ENCODE measurements around the gene ITPR2.

Gene ITPR2

GRCh38 chr12:26861690-26862089, 28.7 kb upstream of the ITPR2 start:
- no peaks in the 10 kb centered on the region; the same call in 1 of the 2 replicates for H3K4me1 ChIP-seq (ENCODE audit: low read length)
- no peaks in the 10 kb centered on the region for H4K20me1 ChIP-seq (ENCODE audit: insufficient read depth, low read length)
- H3K27me3 ChIP-seq (ENCODE audit: low read depth, low read length): no peaks in the 10 kb centered on the region; the same call in 1 of the 2 replicates
- no peak overlapping the region for H3K4me3 ChIP-seq (ENCODE audit: low read length)
- no peak overlapping the region for H3K4me2 ChIP-seq (ENCODE audit: low read length)
- H3K9me3 ChIP-seq (ENCODE audit: insufficient read depth, low read length): no peaks in the 10 kb centered on the region
- TF ChIP-seq EZH2phosphoT487 (IDR thresholded peaks at IDR 0.05; ENCODE audit: low read depth) (no peak), CTCF (IDR thresholded peaks at IDR 0.05; ENCODE audit: low read depth, low read length) (no peak)
- no peak overlapping the region for H3K9ac ChIP-seq (ENCODE audit: low read length)
- no peaks in the 10 kb centered on the region for H3K36me3 ChIP-seq (replicated peaks; ENCODE audit: low read depth, low read length)
- H3K79me2 ChIP-seq (ENCODE audit: low read length): no peaks in the 10 kb centered on the region
- no peak overlapping the region for H2AFZ ChIP-seq (ENCODE audit: low read depth, low read length)
- H3K27ac ChIP-seq (ENCODE audit: low read length): no peak overlapping the region

GRCh38 chr12:26857465-26858176, 24.6 kb upstream of the ITPR2 start:
- H3K36me3 ChIP-seq (replicated peaks; ENCODE audit: low read depth, low read length): no peaks in the 10 kb centered on the region

GRCh38 chr12:26855337-26855736, 22.3 kb upstream of the ITPR2 start:
- Histone ChIP-seq H3K4me2 (ENCODE audit: low read length) (no peak overlapping the region; the same call in 1 of the 2 replicates), H3K36me3 (replicated peaks; ENCODE audit: low read depth, low read length) (no peaks in the 10 kb centered on the region), H3K9ac (ENCODE audit: low read length) (no peak overlapping the region), H3K79me2 (ENCODE audit: low read length) (no peaks in the 10 kb centered on the region), H3K27ac (ENCODE audit: low read length) (no peak overlapping the region), H3K9me3 (ENCODE audit: insufficient read depth, low read length) (no peaks in the 10 kb centered on the region), H3K27me3 (ENCODE audit: low read depth, low read length) (no peaks in the 10 kb centered on the region; the same call in 1 of the 2 replicates), H3K4me3 (ENCODE audit: low read length) (no peak overlapping the region), H4K20me1 (ENCODE audit: insufficient read depth, low read length) (no peaks in the 10 kb centered on the region), H2AFZ (ENCODE audit: low read depth, low read length) (no peak overlapping the region), H3K4me1 (ENCODE audit: low read length) (peaks cover 22% of the 10 kb centered on the region)
- TF ChIP-seq EZH2phosphoT487 (IDR thresholded peaks at IDR 0.05; ENCODE audit: low read depth) (no peak), CTCF (IDR thresholded peaks at IDR 0.05; ENCODE audit: low read depth, low read length) (no peak)

More at GRCh38 chr12:26857465-26858176, 24.6 kb upstream of the ITPR2 start:
- Histone ChIP-seq H3K4me1 (ENCODE audit: low read length) (peaks cover 22% of the 10 kb centered on the region), H2AFZ (ENCODE audit: low read depth, low read length) (no peak overlapping the region), H4K20me1 (ENCODE audit: insufficient read depth, low read length) (no peaks in the 10 kb centered on the region), H3K27me3 (ENCODE audit: low read depth, low read length) (no peaks in the 10 kb centered on the region; the same call in 1 of the 2 replicates), H3K4me3 (ENCODE audit: low read length) (no peak overlapping the region), H3K9me3 (ENCODE audit: insufficient read depth, low read length) (no peaks in the 10 kb centered on the region), H3K4me2 (ENCODE audit: low read length) (no peak overlapping the region), H3K79me2 (ENCODE audit: low read length) (no peaks in the 10 kb centered on the region), H3K9ac (ENCODE audit: low read length) (no peak overlapping the region), H3K27ac (ENCODE audit: low read length) (no peak overlapping the region)
- TF ChIP-seq EZH2phosphoT487 (IDR thresholded peaks at IDR 0.05; ENCODE audit: low read depth) (no peak), CTCF (IDR thresholded peaks at IDR 0.05; ENCODE audit: low read depth, low read length) (no peak)

GRCh38 chr12:26854031-26854390, 21.0 kb upstream of the ITPR2 start:
- Histone ChIP-seq H3K4me1 (ENCODE audit: low read length) (peaks cover 22% of the 10 kb centered on the region), H2AFZ (ENCODE audit: low read depth, low read length) (peak overlapping the region; percentile 98), H4K20me1 (ENCODE audit: insufficient read depth, low read length) (no peaks in the 10 kb centered on the region), H3K9me3 (ENCODE audit: insufficient read depth, low read length) (no peaks in the 10 kb centered on the region), H3K79me2 (ENCODE audit: low read length) (no peaks in the 10 kb centered on the region), H3K4me3 (ENCODE audit: low read length) (peak overlapping the region; percentile 31), H3K9ac (ENCODE audit: low read length) (peak overlapping the region; percentile 34; the same call in 1 of the 2 replicates), H3K27ac (ENCODE audit: low read length) (no peak overlapping the region), H3K4me2 (ENCODE audit: low read length) (peak overlapping the region; percentile 73), H3K36me3 (replicated peaks; ENCODE audit: low read depth, low read length) (no peaks in the 10 kb centered on the region), H3K27me3 (ENCODE audit: low read depth, low read length) (no peaks in the 10 kb centered on the region)
- TF ChIP-seq EZH2phosphoT487 (IDR thresholded peaks at IDR 0.05; ENCODE audit: low read depth): no peak

Measured in OCI-LY3 (cell line).